Panc1 (cell line): ENCODE measurements around the gene RIC3. TPM values are rescaled to one million over a fixed set of nuclear protein-coding genes. Genes with fewer than 3 reads are reported as not detected.

Experiments
- ATAC-seq: fragments of 200-7000 bp; cut with Tn5 transposase; 2 replicates; pipeline ENCODE4 v1.9.1; 2020; ENCODE audit warnings: mild to moderate bottlenecking, moderate library complexity
- BruUV-seq: library from RNA; stranded (reverse); fragments of 400-500 nt; replicated peaks from 2 replicates; lab custom pipeline; 2021; lab: Mats Ljungman, UMichigan
- CTCF ChIA-PET: fragments of 300-600 bp; sonication (Branson Sonifier 250); formaldehyde crosslinking; loops from one replicate; lab custom pipeline; 2022; ENCODE audit warnings: antibody characterized with exemption; lab: Charles Lee
- POLR2A ChIA-PET: fragments of 300-600 bp; sonication (Branson Sonifier 250); formaldehyde crosslinking; loops from one replicate; lab custom pipeline; 2022; ENCODE audit warnings: antibody characterized with exemption; lab: Charles Lee
- DNase-seq: peaks from one replicate; pipeline ENCODE4 v3.0.0-alpha.2; 2010; ENCODE audit warnings: low read depth, low spot score
- H3K27ac ChIP-seq: 2 replicates; pipeline ENCODE4 v1.5.1; 2011; ENCODE audit warnings: mild to moderate bottlenecking, low read length, inconsistent platforms
- H3K27me3 ChIP-seq: fragments of 200-500 bp; sonication (Bioruptor generic); 2 replicates; pipeline ENCODE4 v1.6.0; 2014; ENCODE audit warnings: low read length, inconsistent platforms; ENCODE audit not compliant: control insufficient read depth, insufficient read depth
- H3K36me3 ChIP-seq: fragments of 200-500 bp; sonication (Bioruptor generic); 2 replicates; pipeline ENCODE4 v1.5.1; 2014; ENCODE audit warnings: inconsistent platforms, mild to moderate bottlenecking, low read length, moderate library complexity; ENCODE audit not compliant: control insufficient read depth, insufficient read depth
- H3K4me1 ChIP-seq: 2 replicates; pipeline ENCODE4 v1.5.1; 2011; ENCODE audit warnings: inconsistent platforms, mild to moderate bottlenecking, low read length, moderate library complexity; ENCODE audit not compliant: control insufficient read depth, insufficient read depth
- H3K4me3 ChIP-seq, 2 experiments: 2 replicates each; pipeline ENCODE4 v1.5.1; 2011 to 2012; ENCODE audit warnings: low read depth in 2 of 2, low read length in 2 of 2, mild to moderate bottlenecking in 2 of 2, inconsistent platforms in 1 of 2, moderate library complexity in 1 of 2
- H3K9me3 ChIP-seq: fragments of 200-500 bp; sonication (Bioruptor generic); 2 replicates; pipeline ENCODE4 v1.5.1; 2014; ENCODE audit warnings: low read depth, mild to moderate bottlenecking, inconsistent platforms, low read length, moderate library complexity; ENCODE audit not compliant: control insufficient read depth, insufficient read depth
- POLR2AphosphoS5 ChIP-seq: IDR thresholded peaks from 2 replicates; pipeline ENCODE4 v1.6.1; 2012; ENCODE audit warnings: mild to moderate bottlenecking, low read depth, low read length, moderate library complexity
- SIN3A ChIP-seq: IDR thresholded peaks from 2 replicates; pipeline ENCODE4 v1.6.1; 2012; ENCODE audit warnings: low read depth, mild to moderate bottlenecking, low read length, moderate library complexity, borderline replicate concordance; ENCODE audit not compliant: insufficient read depth
- TCF7L2 ChIP-seq: IDR thresholded peaks from 2 replicates; pipeline ENCODE4 v1.6.1; 2011; ENCODE audit warnings: mild to moderate bottlenecking, low read depth, low read length, inconsistent platforms
- in situ Hi-C: cut with HindIII; loops from 2 replicates; pipeline ENCODE4 v1.10.0; 2016; ENCODE audit warnings: low sequenced_read_pairs, low pct_unique_long_range_greater_than_20kb
- intact Hi-C: fragments of 100-400 bp; cut with micrococcal nuclease; formaldehyde crosslinking; loops from one replicate; pipeline ENCODE4 v1.10.0; 2022; ENCODE audit not compliant: unreplicated experiment
- total RNA-seq: library from RNA; stranded (reverse); gene quantifications from one replicate; pipeline ENCODE4 v1.2.1, GENCODE V29; 2021; ENCODE audit not compliant: unreplicated experiment
- TF ChIP-seq, protein P1 (sequence below), 2 experiments: IDR thresholded peaks; 2 replicates each; pipeline ENCODE4 v1.6.1; 2011 to 2012; ENCODE audit warnings: low read depth in 2 of 2, control low read depth in 1 of 2, low read length in 1 of 2, mild to moderate bottlenecking in 1 of 2, moderate library complexity in 1 of 2; ENCODE audit not compliant: insufficient read depth in 1 of 2
- TF ChIP-seq, protein P2 (sequence below): fragments of 450-650 bp; IDR thresholded peaks from 2 replicates; pipeline ENCODE4 v1.5.1; 2017; ENCODE audit warnings: mild to moderate bottlenecking

RIC3 gene
- total RNA-seq, 1 experiment from 2014 or later: 4.2 TPM

DNA sequence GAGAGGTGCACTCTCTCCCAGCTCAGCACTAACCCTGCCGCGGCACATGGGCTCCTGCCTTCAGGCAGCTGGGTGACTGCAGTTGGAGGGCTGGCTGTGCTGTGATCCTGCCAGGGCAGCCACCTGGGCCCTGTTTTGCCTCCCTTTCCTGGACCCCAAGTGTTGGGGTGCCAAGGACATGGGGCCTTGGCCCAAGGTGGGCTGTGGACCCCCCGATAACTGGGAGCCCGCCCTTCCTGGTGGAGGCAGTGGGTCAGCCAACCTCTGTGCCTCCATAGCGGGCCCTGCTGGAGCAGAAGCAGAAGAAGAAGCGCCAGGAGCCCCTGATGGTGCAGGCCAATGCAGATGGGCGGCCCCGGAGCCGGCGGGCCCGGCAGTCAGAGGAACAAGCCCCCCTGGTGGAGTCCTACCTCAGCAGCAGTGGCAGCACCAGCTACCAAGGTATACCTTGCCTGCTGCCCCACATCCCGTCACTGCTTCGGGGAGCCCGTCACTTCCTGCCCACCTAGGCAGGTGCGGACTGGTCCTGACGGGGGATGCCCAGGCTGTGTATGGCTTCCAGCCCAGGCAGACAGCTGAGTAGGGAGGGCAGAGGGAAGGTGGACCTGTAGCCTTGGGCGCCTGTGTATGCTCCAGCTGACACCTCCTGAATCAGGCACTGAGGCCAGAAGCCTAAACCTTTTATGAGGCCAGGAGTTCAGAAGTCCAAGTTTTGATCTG is 78.9 kb downstream of the RIC3 start:
- Histone ChIP-seq H3K9me3 (no peaks in the 10 kb centered on the region), H3K27me3 (no peaks in the 10 kb centered on the region), H3K36me3 (no peaks in the 10 kb centered on the region), H3K4me1 (no peaks in the 10 kb centered on the region), H3K27ac (no peak overlapping the region), H3K4me3 (no peak overlapping the region)
- POLR2A ChIA-PET: no interaction called here
- BruUV-seq: no TSS peak
- TF ChIP-seq SIN3A (no peak), POLR2AphosphoS5 (no peak), TCF7L2 (no peak)
- TF ChIP-seq, protein P1, sequence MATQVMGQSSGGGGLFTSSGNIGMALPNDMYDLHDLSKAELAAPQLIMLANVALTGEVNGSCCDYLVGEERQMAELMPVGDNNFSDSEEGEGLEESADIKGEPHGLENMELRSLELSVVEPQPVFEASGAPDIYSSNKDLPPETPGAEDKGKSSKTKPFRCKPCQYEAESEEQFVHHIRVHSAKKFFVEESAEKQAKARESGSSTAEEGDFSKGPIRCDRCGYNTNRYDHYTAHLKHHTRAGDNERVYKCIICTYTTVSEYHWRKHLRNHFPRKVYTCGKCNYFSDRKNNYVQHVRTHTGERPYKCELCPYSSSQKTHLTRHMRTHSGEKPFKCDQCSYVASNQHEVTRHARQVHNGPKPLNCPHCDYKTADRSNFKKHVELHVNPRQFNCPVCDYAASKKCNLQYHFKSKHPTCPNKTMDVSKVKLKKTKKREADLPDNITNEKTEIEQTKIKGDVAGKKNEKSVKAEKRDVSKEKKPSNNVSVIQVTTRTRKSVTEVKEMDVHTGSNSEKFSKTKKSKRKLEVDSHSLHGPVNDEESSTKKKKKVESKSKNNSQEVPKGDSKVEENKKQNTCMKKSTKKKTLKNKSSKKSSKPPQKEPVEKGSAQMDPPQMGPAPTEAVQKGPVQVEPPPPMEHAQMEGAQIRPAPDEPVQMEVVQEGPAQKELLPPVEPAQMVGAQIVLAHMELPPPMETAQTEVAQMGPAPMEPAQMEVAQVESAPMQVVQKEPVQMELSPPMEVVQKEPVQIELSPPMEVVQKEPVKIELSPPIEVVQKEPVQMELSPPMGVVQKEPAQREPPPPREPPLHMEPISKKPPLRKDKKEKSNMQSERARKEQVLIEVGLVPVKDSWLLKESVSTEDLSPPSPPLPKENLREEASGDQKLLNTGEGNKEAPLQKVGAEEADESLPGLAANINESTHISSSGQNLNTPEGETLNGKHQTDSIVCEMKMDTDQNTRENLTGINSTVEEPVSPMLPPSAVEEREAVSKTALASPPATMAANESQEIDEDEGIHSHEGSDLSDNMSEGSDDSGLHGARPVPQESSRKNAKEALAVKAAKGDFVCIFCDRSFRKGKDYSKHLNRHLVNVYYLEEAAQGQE (IDR thresholded peaks at IDR 0.05; ENCODE audit: insufficient read depth in 1 of 2, low read depth in 2 of 2, low read length in 1 of 2): no peak
- TF ChIP-seq, protein P2, sequence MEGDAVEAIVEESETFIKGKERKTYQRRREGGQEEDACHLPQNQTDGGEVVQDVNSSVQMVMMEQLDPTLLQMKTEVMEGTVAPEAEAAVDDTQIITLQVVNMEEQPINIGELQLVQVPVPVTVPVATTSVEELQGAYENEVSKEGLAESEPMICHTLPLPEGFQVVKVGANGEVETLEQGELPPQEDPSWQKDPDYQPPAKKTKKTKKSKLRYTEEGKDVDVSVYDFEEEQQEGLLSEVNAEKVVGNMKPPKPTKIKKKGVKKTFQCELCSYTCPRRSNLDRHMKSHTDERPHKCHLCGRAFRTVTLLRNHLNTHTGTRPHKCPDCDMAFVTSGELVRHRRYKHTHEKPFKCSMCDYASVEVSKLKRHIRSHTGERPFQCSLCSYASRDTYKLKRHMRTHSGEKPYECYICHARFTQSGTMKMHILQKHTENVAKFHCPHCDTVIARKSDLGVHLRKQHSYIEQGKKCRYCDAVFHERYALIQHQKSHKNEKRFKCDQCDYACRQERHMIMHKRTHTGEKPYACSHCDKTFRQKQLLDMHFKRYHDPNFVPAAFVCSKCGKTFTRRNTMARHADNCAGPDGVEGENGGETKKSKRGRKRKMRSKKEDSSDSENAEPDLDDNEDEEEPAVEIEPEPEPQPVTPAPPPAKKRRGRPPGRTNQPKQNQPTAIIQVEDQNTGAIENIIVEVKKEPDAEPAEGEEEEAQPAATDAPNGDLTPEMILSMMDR: no peak
- ATAC-seq (no peak), DNase-seq (no peak)
- CTCF ChIA-PET: interaction anchor here (0.5 to 4.8 kb wide), 7 partner anchors 9 to 84 kb away, joined by 3 to 35 read pairs (median 5); no protein-coding TSS in a partner anchor
- intact Hi-C loops: loop anchor here (10.0 kb wide), 1 partner anchor 195 kb away; no protein-coding TSS in a partner anchor
- in situ Hi-C loops: no loop called here

DNA sequence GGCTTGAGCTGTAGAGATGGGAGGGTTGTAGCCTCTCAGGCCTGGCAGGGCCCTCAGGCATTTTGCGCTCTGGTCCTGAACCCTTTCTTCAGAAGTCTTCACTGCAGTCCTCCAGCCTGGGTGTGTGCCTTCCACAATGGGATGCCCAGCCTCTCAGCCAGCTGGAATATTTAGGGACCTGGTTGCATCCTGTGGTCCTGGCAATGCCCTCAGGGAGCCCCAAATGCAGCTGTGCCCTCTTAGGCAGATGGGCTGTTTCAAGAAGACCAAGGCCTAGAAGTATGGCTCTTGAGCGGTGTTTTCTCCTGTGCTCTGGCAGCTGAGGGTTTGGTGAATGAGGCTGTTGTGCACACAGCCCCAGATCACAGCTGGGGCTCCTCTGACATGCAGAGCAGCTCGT is 81.1 kb downstream of the RIC3 start:
- Histone ChIP-seq H3K4me3 (no peak overlapping the region), H3K27me3 (peaks cover 2% of the 10 kb centered on the region; the same call in 1 of the 2 replicates), H3K9me3 (no peaks in the 10 kb centered on the region), H3K27ac (no peak overlapping the region), H3K36me3 (no peaks in the 10 kb centered on the region), H3K4me1 (no peaks in the 10 kb centered on the region)
- intact Hi-C loops: no loop called here
- no TSS peak for BruUV-seq
- POLR2A ChIA-PET: no interaction called here
- ATAC-seq (no peak), DNase-seq (no peak)
- in situ Hi-C loops: no loop called here
- TF ChIP-seq TCF7L2 (no peak), POLR2AphosphoS5 (no peak), SIN3A (no peak)
- TF ChIP-seq, protein P2: no peak
- TF ChIP-seq, protein P1 (IDR thresholded peaks at IDR 0.05; ENCODE audit: insufficient read depth in 1 of 2, low read depth in 2 of 2, low read length in 1 of 2): no peak
- CTCF ChIA-PET: interaction anchor here (0.7 to 4.8 kb wide), 4 partner anchors 11 to 775 kb away, joined by 3 to 35 read pairs (median 6); no protein-coding TSS in a partner anchor
